ENCODE measurements around the gene WAS.
"Not testable (repeated sequence)": the region's sequence is repeated elsewhere in the genome, so short reads cannot be mapped to it uniquely, and the experiment has no call there.

The WAS gene

GRCh38 chrX:48688531-48689150 is 5.0 kb downstream of the WAS start:
- no peak for DNase-seq

- DNase-seq = no peak
Observed at GRCh38 chrX:48689208-48689920, 5.8 kb downstream of the WAS start.

- not testable (repeated sequence) for DNase-seq
Observed at GRCh38 chrX:48691746-48692145, 8.1 kb downstream of the WAS start.

- no peak for DNase-seq
Observed at GRCh38 chrX:48694776-48695533, 11.4 kb downstream of the WAS start.

- no peak for DNase-seq
Observed at GRCh38 chrX:48695534-48695896, 11.9 kb downstream of the WAS start.

GRCh38 chrX:48695925-48696300 is 12.3 kb downstream of the WAS start:
- no peak for DNase-seq

GRCh38 chrX:48696301-48696908 is 12.8 kb downstream of the WAS start, which contains the start of gene SUV39H1:
SUV39H1 (plus strand) TSS chrX:48696734; CDS start chrX:48696785, 51 bp downstream.
- DNase-seq = peak; percentile 87

GRCh38 chrX:48696909-48697727 is 13.5 kb downstream of the WAS start:
- DNase-seq = peak; percentile 27

- no peak for DNase-seq
Observed at GRCh38 chrX:48698306-48698705, 14.7 kb downstream of the WAS start.

GRCh38 chrX:48700246-48700645 is 16.6 kb downstream of the WAS start:
- DNase-seq = no peak

- no peak for DNase-seq
Observed at GRCh38 chrX:48700951-48701653, 17.5 kb downstream of the WAS start.

- no peak for DNase-seq
Observed at GRCh38 chrX:48702032-48702431, 18.4 kb downstream of the WAS start.

GRCh38 chrX:48702716-48703115 is 19.1 kb downstream of the WAS start:
- DNase-seq = no peak

GRCh38 chrX:48703228-48703627 is 19.6 kb downstream of the WAS start:
- DNase-seq = no peak

- DNase-seq = no peak
Observed at GRCh38 chrX:48703642-48704481, 20.3 kb downstream of the WAS start.

- DNase-seq = no peak
Observed at GRCh38 chrX:48705871-48706270, 22.3 kb downstream of the WAS start.

GRCh38 chrX:48709522-48710112 is 26.0 kb downstream of the WAS start:
- DNase-seq = no peak

GRCh38 chrX:48711162-48711928 is 27.7 kb downstream of the WAS start:
- DNase-seq = no peak

GRCh38 chrX:48711929-48712505 is 28.4 kb downstream of the WAS start:
- DNase-seq = no peak
